Measurements from ENCODE around the gene CACHD1. TPM values are rescaled to one million over a fixed set of nuclear protein-coding genes. Genes with fewer than 3 reads are reported as not detected.
A peak's percentile ranks its signal among the peaks of the same experiment; 100 is the strongest.

CACHD1 gene
- total RNA-seq, 4 donors from 2014 or later: 7.7 to 20.1 (median 9.8) TPM

DNA sequence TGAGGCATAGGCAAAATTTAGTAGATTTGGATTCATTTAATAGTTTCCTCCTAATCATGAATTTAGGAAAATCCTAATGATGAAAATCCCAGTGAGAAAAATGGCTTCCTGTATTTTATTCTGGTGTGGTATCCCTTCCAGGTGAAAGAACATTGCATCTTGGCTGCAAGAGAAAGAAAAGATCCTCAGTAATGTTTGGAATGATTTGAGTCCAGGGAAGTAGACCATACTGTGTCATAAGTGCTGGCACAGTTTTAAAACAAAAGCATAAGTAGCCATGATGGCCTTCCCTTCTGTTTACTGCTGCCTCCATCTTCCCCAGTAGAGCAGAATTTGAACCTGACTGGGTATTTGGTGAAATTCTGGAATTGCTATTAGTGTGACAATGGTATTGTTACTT lies 52.8 kb downstream of the CACHD1 start:
- no peak for ATAC-seq
- Histone ChIP-seq H3K4me3 (no peak overlapping the region), H3K4me1 (peaks cover 0 to 73% (median 3%) of the 10 kb centered on the region in 3 donors), H3K36me3 (no peaks in the 10 kb centered on the region), H3K27ac (no peak overlapping the region), H3K9me3 (no peaks in the 10 kb centered on the region), H3K27me3 (no peaks in the 10 kb centered on the region)
- TF ChIP-seq, protein P1, sequence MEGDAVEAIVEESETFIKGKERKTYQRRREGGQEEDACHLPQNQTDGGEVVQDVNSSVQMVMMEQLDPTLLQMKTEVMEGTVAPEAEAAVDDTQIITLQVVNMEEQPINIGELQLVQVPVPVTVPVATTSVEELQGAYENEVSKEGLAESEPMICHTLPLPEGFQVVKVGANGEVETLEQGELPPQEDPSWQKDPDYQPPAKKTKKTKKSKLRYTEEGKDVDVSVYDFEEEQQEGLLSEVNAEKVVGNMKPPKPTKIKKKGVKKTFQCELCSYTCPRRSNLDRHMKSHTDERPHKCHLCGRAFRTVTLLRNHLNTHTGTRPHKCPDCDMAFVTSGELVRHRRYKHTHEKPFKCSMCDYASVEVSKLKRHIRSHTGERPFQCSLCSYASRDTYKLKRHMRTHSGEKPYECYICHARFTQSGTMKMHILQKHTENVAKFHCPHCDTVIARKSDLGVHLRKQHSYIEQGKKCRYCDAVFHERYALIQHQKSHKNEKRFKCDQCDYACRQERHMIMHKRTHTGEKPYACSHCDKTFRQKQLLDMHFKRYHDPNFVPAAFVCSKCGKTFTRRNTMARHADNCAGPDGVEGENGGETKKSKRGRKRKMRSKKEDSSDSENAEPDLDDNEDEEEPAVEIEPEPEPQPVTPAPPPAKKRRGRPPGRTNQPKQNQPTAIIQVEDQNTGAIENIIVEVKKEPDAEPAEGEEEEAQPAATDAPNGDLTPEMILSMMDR (IDR thresholded peaks at IDR 0.05): no peak
- TF ChIP-seq EP300 (IDR thresholded peaks at IDR 0.05): no peak

DNA sequence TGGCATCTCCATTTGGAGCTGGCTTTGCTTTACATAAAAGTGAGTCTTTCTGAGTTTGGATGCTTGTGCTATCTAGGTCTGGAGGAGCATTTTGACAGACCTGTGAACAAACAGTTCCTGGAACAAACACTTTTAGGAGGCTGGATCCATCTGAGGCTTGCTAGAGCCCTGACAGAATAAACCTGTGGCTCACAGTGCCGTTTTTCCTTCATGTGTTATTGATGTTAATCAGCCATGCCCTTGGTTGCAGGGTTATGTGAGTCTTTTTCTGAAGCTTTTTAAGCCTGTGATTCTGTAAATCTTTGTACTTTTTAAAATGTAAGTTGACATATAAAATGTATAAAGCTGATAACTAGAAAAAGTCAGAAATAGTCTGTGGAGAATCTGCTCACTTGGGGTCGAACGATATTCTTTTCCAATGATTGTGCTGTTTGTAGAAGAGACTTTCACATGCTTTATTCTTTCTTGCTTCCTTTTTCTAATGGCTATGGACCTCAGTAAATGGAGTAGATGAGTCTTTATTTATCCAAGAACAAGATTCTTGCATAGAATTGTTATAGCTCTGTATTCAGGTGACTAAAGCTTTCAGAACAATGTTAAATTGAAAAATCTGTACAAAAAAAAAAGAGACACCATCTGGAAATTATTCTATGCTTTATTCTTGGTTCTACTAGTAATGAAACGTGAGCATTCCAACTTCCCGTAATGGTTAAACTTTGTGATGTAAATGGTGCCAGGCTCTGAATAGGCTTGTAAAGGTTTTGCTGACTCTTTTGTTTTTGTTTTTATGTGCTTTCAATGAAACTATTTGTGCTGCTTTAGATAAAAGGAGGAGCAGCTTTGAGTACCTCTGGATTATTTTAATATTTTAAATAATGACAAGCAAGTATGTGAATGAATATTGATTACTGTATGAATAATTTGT lies 53.7 kb downstream of the CACHD1 start:
- TF ChIP-seq POLR2AphosphoS5 (IDR thresholded peaks at IDR 0.05) (no peak), EP300 (IDR thresholded peaks at IDR 0.05) (no peak), POLR2A (IDR thresholded peaks at IDR 0.05) (no peak)
- TF ChIP-seq, protein P1 (IDR thresholded peaks at IDR 0.05): no peak
- H3K4me3 ChIP-seq: no peak overlapping the region
- ATAC-seq: no peak
- H3K9me3 ChIP-seq: no peaks in the 10 kb centered on the region
- 63 to 79% methylated on average over 5 of the region's 5 CpGs for WGBS, 2 donors (ENCODE audit: low coverage in 1 of 2)
- no peaks in the 10 kb centered on the region for H3K36me3 ChIP-seq
- H3K27ac ChIP-seq: no peak overlapping the region
- peaks cover 0 to 64% (median 3%) of the 10 kb centered on the region in 3 donors for H3K4me1 ChIP-seq
- H3K27me3 ChIP-seq: no peaks in the 10 kb centered on the region

DNA sequence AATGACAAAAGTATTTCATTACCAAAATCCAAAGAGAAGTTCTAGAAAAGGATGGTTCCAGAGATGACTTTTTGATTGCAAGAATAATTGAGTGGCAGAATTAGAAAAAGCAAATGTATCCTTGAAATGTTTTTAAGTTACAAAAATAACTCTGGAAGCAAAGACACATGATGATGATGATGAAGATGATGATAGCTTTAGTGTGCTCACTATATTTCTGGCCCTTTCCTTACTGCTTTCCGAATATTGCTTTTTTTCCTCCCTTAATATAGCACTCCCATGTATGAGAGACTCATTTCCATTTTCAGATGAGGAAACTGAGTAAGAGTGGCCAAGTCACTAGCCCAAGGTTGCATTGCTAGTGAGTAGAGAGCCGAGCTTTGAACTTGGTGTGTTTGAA lies 54.7 kb downstream of the CACHD1 start:
- Histone ChIP-seq H3K9me3 (no peaks in the 10 kb centered on the region), H3K4me3 (no peak overlapping the region), H3K27me3 (no peaks in the 10 kb centered on the region), H3K27ac (no peak overlapping the region), H3K4me1 (peaks cover 0 to 55% (median 3%) of the 10 kb centered on the region in 3 donors), H3K36me3 (no peaks in the 10 kb centered on the region)
- TF ChIP-seq EP300 (IDR thresholded peaks at IDR 0.05) (no peak), POLR2AphosphoS5 (IDR thresholded peaks at IDR 0.05) (no peak)
- 90 to 92% methylated on average over 2 of the region's 2 CpGs for WGBS, 2 donors (ENCODE audit: low coverage in 1 of 2)
- no peak for ATAC-seq

DNA sequence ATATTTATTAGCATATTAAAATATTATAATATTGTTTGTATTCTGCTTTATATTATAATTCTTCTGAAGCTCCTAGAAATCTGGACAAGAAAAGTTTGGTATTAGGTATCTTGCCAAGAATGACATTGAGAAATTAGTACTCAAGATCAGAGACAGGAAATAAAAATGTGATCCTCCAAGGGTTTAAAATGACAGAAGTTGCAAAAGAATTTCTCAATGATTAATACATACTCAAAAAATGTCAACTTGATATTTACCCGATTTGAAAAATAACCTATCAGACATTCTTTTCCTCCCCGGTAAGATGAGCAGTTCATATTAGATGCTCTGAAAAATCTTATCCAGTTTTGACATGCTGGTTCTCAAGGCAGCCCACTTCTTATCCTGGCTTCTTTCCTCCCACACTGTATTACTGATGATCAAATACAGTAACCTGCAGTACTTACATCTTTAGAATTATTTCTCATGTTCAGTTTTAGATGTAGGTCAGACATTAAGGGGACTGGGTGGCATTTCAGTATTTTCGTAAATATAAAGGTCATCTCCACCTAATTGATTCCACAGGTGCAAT lies 55.3 kb downstream of the CACHD1 start:
- no peaks in the 10 kb centered on the region for H3K9me3 ChIP-seq
- 51 to 64% methylated on average over 3 of the region's 3 CpGs for WGBS, 2 donors (ENCODE audit: low coverage in 1 of 2)
- TF ChIP-seq, protein P1 (IDR thresholded peaks at IDR 0.05): no peak
- TF ChIP-seq POLR2AphosphoS5 (IDR thresholded peaks at IDR 0.05): no peak
- no peak for TF ChIP-seq EP300 (IDR thresholded peaks at IDR 0.05)
- TF ChIP-seq POLR2A (IDR thresholded peaks at IDR 0.05): no peak
- no peak overlapping the region for H3K4me3 ChIP-seq
- no peak for ATAC-seq
- H3K27me3 ChIP-seq: no peaks in the 10 kb centered on the region
- peaks cover 0 to 49% (median 3%) of the 10 kb centered on the region in 3 donors for H3K4me1 ChIP-seq
- H3K27ac ChIP-seq: peak overlapping the region in 2 of 4 donors; percentile 12 to 38
- H3K36me3 ChIP-seq: no peaks in the 10 kb centered on the region

- no peak for TF ChIP-seq EP300 (IDR thresholded peaks at IDR 0.05)
- no peak for TF ChIP-seq POLR2AphosphoS5 (IDR thresholded peaks at IDR 0.05)
- no peak for TF ChIP-seq POLR2A (IDR thresholded peaks at IDR 0.05)
- TF ChIP-seq, protein P1 (IDR thresholded peaks at IDR 0.05): no peak
- H3K36me3 ChIP-seq: no peaks in the 10 kb centered on the region
- peaks cover 0 to 44% (median 3%) of the 10 kb centered on the region in 3 donors for H3K4me1 ChIP-seq
- H3K9me3 ChIP-seq: no peaks in the 10 kb centered on the region
- peak overlapping the region in 3 of 4 donors; percentile 12 to 38 (median 33) for H3K27ac ChIP-seq
- WGBS, 2 donors (ENCODE audit: low coverage in 1 of 2): 24 to 50% methylated on average over 3 of the region's 3 CpGs
- H3K27me3 ChIP-seq: no peaks in the 10 kb centered on the region
- ATAC-seq: peak; percentile 79
- H3K4me3 ChIP-seq: no peak overlapping the region
Measured at GRCh38 chr1:64526312-64526711, 56.4 kb downstream of the CACHD1 start.

Measured in gastroesophageal sphincter (tissue), 4 donors.